GM18498 (cell line): ENCODE measurements around the gene ANKS3.

ENCODE experiments used
- ATAC-seq: cut with Tn5 transposase; IDR thresholded peaks from one replicate; pipeline ENCODE4 v1.9.1; 2021; ENCODE audit warnings: mild to moderate bottlenecking, moderate library complexity; ENCODE audit not compliant: unreplicated experiment

Gene ANKS3

DNA sequence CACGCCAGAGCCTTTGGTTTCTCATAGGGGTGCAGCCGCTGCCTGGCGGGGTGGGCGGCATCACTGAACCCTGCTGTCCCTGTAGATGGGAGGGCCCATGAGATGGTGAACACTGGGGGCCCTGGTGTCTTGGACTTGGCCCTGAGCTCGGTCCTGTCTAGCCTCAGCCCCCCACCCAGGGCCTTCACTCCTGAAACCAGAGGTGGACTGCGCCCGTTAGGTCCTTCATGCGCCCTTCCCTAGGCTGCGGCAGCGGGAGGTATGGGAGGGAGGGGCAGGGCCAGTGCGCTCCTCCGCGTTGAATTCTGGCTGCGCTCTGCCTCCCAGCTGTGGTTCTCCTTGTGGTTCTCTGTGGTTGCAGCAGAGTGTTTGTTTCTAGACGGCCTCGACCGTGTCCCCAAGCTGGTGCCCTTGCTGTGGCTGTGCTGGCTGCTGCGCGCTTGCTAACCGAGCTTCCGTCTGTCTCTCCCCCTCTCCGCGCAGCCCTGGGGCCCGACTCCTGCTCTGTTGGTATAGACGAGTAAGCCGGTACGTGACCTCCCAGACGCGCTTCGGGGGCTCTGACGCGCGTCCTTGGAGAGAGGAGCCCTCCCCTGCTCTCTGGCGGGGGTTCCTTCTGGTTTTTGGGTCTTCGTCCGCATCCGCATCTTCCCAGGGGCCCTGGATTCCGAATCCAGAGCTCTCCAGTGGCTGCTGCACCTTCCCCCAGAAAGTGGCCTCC lies 48.1 kb downstream of the ANKS3 start:
- no peak for ATAC-seq

DNA sequence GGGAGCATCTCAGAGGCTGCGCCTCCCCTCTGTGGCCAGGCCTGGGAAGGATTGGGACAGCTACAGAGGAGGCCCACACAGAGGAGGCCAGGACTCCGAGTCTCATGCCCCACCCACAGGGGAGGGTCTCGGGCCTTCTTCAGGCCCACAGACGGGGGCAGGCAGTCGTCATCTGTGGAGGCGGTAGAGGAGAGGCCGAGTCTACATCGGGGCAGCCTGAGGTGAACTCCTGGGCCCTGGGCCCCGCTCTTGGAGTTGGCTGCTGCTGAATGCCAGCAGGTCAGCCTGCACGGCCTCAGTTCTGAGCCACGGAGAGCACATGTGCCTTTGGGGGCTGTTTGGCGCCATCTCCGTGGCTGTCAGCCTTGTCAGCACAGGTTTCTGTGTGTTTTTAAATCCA lies 48.8 kb downstream of the ANKS3 start:
- no peak for ATAC-seq

DNA sequence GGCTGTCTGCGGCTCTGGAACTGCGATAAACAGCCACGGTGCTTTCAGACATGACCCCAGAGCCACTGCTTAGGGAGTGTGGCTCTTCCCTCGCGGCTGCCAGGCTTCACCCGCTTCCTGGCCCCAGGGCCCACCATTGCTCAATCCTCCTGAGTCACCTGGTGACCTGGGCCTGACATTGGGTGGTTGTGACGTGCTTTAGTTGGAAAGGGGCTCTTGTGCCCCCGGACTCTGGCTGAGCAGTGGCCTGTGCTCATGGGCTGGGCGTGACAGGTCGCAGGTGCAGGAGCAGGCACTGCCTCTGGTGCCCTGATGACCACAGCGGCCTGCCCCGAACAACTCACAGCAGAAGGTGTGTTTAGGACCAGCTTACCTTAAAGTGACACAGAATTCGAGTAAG lies 49.3 kb downstream of the ANKS3 start:
- ATAC-seq = no peak

DNA sequence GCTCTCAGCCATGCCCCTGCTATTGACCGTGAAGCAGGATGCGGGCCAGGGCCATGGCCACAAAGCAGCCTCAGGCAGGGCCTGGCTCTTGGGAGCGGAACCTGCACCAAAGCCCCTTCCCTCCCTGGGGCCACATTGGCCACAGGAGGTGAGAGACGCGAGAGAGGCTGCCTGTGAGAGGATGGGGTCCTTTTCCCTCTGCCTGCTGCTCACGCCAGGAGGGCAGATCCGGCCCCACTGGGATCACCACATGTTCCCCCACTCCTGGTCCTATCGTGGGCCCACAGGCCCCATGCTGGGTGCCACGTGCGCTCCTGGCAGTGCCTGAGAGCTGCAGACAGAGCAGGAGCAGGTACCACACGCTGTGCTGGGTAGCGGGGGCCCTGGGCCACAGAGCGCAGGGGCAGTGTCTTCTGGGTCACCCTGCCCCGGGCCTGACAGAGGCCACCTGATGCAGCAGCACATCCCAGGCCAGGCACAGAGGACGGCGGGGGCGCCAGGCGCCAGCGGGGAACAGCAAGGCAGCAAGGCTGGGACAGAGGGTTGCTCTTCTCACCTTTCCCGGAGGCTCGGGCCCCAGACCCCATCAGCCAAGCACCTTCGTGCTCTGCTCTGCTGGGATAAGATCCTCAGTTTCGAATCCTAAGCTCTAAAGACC lies 49.9 kb downstream of the ANKS3 start:
- ATAC-seq = no peak

DNA sequence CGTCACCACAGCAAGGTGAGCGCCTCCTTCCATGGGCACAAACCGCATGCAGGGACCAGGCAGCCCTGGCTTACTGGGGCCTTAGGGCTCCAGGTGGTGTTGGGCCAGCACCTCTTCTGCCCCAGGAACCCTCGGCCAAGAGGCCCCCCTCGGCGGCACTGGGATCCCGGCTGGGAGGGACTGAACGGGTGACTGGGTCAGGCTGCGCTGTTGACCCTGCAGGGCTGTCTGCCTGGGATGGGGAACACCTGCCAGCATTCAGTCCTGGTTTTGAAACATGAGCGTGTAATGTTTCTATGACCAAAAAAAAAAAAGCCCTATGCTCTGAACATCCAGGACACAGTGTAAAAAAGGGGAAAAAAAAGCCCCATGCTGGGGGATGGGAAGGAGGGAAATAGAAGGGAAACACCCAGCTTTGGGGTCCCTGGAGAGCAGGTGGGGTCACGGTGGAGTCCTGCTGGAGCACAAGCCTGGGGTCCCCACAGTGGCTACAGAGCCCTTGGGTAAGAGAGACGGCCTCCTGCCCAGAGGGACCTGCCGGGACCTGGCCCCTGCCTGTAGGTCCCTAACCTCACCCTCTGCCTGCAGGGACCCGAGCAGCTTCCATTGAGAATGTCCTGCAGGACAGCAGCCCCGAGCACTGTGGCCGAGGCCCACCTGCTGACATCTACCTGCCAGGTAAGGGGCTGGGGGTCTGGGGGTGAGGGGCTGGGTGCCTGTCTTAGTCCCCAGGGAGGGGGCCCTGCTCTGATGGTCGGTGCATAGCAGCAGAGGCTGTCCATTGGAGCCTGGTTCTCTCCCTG lies 50.6 kb downstream of the ANKS3 start:
- no peak for ATAC-seq

DNA sequence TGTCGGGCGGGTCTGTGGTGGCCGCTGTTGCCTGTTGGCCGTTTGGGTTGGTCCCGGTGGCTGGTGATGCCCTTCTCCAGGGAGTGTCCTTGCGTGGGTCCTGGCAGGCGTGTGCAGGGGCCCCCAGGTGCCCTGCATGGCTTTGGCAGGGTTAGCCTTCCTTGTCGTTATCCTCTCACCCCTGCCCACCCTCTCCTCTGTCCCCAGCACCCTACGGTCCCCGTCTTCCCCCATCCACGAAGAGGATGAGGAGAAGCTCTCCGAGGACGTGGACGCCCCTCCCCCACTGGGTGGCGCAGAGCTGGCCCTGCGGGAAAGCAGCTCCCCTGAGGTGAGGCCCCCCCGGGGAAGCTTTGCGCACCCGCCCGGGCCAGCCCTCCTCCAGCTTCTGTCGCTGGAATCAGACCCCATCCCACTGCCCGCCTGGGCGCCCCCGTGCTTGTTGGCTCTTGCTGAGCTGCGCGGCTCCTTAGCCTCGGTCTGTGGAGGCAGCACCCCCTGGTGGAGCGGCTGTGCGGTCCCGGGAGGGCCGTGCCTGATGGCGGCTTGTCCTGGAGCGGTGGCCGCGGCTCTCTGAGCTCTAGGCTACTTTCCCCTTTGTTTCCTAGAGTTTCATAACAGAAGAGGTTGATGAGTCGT lies 51.3 kb downstream of the ANKS3 start:
- ATAC-seq = no peak

DNA sequence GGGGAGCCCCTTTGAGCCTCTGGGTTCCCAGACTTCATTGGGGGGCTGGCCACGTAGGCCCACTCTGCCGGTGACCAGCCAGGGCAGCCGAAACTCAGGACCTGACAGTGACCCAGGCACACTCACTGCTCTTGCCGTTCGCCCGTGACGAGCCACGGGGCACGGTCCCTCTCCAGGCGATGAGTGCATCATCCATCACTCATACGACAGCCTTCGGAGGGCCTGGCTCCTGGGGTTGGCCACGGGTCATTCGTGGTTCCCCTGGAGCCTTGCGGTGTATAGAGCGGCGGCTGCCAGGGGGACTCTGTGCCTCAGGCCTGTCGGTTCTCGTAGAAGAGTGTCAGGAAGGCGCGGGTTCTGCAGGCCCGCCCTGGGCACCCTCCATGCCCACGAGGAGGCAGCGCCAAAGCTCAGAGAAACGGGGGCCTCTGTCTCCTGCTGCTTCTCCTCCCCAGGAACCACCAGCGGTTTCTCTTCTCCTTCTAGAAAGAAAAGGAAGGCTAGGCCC lies 51.9 kb downstream of the ANKS3 start:
- ATAC-seq = no peak

DNA sequence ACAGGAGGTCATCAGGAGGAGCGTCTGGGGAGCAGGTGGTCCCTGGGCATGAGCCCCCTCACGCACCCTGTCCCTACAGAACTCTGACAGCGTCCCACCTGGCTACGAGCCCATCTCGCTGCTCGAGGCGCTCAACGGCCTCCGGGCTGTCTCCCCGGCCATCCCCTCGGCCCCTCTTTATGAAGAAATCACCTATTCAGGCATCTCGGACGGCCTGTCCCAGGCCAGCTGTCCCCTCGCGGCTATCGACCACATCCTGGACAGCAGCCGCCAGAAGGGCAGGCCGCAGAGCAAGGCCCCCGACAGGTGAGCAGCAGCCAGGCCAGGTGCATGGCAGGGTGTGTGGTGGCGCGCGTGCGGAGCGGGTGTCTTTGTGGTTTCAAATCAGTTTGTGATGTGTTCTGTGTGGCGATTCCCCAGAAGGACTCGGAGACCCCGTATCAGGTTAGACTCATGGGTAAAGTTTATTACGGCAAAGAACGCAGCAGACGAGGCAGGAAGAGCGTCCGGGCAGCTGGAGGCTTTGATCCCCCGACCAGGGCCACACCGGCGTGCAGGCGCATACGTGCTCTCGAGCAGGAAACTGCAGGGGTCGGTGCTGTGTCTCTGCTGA lies 52.5 kb downstream of the ANKS3 start:
- no peak for ATAC-seq

DNA sequence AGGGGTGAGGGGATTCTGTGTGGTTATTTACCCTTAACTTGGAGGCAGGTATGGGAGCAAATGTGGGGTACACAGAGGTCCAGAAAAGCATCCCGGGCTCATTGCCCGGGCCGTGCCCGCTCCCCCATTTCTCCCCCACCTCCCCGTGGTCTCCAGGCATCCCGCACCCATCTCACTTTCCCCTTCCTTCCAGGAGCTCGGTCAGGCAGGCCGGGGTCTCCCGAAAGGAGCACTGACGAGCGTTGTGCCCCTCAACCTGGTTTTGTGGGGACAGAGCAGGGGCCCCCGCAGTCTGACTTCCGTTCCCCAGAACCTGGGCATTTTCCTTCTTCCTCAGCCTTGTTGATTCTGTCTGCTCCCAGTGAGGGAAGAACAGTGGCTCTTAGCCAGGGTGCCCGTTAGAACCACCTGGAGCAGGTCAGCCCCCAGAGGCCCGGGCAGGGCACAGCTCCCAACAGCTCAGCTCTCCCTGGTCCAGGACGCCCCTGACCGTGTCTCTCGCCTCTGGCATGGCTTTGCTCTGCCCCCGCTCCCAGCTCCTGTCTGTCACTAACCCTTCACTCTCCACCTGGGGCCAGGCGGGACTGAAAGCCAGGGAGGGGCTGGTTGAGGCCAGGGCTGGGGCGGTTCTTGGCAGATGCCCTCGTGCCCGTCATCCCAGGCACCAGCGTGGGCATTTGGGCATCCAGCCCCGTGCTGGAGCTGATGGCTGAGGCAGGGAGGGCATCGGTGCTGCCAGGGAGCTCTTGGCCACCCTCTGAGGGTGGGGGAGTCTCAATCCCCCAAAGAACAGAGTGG lies 53.2 kb downstream of the ANKS3 start:
- no peak for ATAC-seq

DNA sequence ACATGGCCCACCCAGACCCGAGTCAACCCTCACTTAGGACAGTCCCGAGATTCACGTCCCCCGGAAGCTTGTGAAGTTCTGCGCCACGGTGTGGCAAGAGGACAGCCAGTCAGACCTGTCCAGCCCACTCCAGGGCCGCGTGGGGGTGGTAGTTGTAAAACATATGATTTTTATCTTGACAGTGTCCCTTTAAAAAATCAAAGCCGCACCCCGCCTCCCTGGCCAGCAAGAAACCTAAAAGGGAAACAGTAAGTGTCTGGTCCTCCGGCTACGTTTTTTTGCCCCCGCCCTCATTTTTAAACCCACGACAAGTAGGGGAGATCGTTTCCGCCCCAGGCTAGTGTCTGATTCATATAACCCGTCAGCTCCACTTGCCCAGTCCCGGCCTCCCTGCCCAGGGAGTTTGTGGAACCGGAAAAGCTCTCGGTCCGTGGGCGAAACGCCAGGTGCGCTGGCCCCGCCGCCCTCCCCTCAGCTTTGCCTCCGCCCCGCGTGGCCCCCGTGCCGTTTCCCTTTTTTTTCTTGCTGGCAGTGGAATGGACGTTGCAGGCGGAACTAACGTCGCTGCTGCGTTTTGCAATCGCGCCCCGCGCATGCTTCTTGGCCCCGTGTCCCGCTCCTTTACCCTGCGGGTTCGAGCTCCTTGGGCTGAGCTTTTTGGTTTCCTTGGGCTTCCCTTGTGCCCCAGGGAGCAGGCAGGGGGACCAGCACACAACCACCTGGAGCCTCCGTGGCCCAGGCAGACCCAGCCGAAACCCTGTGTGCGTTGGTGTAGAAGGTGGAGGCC lies 54.0 kb downstream of the ANKS3 start:
- no peak for ATAC-seq

DNA sequence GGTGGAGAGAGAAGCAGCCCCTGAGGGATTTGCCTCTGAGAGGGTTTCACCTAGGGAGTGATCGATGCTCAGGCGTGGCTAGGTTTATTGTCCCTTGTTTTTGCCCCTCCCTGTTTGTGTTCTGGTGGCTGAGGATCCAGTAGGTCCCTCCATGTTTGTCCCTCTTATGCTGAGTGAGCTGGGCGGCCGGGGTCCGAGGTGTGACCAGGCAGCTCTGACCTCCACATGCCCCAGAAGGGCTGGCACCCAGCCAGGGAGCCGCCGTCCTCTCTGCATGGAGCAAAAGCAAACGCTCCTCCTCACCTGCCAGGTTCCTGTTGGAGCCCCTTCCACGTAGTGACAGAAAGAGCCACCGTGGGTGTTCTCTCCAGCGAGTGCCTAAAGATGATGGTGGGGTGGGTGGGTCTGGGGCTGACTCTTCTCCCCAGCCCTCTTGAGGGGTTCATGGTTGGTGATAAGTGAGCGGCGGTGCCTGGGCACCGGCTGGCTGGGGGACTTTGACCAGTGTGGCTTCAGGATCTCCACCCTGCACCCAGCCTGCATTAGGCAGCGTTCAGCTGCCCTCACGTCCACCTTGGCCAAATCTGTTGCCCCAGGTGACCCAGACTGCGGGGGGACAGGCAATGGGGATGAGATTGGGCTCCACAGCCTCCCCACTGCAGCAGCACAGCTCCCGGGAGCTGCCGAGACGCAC lies 54.8 kb downstream of the ANKS3 start:
- ATAC-seq = no peak

DNA sequence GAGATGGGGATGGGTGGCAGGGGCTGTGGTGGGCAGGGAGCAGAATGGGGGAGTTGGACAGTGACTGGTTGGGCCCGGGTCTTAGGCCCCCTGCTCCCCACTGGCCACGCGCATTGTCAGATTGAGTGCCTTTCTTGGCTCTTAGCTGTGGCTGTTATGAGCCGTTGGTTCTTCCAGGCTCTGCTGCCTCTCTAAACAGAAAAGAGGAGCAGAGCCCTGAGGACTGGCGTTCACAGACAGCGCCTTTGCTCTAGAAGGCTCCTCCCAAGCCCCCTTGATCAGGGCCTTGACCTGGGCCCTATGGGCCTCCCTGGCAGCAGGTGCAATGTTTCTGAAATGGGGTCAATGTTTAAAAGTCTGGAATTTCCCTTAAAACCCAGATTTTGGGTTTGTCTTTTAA lies 55.5 kb downstream of the ANKS3 start:
- no peak for ATAC-seq

DNA sequence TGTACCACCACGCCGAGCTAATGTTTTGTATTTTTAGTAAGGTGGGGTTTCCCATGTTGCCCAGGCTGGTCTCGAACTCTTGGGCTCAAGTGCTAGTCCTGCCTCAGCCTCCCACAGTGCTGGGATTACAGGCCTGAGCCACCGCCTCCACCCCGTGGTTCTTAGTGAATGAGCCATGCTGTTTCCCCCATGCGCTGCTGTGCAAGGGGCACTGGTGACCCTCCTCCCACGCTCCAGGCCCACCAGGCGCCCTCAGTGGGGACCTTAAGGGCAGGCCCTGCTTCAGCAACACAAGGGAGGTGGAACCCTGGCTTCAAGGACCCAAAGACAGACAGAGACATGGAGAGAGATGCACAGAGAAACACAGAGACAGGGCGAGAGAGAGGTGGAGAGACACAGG lies 56.1 kb downstream of the ANKS3 start:
- no peak for ATAC-seq

DNA sequence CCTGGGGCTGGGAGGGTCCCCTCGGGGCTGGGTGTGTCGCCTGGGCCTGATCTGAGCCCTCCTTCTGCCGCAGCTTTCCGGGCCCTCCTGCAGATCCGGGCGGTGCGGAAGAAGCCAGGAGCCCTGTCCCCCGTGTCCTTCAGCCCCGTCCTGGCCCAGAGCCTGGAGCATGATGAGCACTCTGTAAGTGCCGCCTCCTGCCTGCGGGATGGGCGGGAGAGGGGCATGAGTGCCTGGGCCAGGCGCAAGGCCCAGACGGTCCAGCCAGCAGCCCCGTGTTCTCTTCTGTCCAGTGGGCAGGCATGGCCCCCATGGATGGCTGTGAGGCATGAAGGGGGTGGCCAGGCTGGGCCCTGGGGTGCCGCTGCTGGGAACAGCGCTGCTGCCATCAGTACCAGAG lies 56.7 kb downstream of the ANKS3 start:
- ATAC-seq = no peak

DNA sequence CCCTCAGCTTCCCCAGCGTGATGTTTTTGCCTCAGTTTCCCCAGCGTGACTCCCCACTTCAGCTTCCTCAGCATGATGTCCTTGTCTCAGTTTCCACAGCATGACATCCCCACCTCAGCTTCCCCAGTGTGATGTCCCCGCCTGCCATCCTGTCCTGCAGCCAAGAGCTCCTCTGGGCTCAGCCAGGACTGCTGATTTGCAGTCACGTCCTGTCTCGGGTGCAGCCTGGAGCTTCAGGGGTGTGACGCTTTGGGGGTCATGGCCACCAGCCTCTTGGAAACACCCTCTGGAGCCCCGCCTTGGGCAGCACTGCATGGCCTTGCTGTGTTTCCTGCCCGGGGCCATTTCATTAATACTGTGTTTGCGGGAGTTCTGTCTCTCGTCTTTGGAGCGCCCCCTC lies 57.2 kb downstream of the ANKS3 start:
- ATAC-seq = no peak

DNA sequence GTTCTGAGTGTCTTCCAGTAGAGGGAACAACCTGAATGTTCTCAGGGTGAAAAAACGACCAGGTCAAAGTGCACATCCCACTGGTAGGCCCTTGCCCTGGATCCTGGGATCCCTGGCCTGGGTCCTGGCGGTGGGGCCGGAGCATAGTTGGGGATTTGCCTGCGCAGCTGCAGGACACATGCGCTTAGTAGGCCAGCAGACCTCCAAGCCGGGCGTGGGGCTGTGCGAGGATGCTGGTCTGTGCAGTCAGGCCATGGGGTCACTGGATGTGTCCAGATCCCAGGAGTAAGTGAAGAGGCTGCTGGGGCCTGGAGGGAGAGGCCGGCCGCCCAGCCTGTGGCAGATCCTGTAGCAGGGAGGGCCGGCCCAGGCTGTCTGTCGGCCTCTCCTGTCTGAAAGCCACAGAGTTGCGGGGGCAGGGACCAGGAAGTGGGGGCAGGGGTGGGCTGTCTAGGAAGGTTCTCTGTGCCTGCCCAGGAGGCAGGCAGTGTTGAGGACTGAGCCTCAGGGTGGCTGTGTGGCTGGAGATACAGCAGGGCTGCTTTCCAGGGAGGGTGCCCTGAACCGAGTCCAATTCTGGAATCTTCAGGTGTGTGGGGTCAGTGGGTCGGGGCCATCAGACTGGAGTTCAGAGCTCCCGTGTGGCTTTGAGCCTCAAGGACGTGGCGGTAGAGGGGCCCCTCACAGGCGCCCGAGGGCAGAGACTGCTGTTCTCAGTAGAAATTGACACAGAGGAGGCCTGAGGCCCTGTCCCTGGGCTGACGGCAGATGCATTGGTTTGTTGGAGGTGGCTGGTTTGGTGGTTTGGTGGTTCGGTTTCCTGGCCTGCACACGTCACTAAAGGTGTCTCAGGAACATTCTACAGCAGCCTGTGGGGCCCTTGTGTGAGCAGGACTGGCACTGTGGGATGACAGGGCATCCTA lies 57.9 kb downstream of the ANKS3 start:
- no peak for ATAC-seq

DNA sequence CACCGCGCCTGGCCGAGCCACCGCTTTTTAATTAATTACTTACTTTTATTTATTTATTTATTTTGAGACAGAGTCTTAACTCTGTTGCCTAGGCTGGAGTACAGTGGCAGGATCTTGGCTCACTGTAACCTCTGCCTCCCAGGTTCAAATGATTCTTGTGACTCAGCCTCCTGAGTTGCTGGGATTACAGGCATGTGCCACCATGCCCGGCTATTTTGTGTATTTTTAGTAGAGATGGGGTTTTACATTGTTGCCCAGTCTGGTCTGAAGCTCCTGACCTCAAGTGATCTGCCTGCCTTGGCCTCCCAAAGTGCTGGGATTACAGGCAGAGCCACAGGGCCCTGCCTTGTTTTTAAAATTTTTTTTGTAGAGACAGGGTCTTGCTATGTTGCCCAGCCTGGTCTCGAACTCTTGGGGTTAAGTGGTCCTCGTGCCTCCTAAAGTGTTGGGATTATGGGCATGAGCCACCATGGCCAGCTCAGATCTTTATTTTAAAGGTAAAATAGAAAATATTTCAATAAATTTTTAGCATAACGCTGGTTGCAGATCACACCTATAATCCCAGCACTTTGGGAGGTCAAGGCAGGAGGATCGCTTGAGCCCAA lies 59.0 kb downstream of the ANKS3 start:
- ATAC-seq = no peak
